Activated T-helper 9 cell treated with anti-CD3 and anti-CD28 coated beads, Interleukin-2, amount 50 U/mL, for 16 hours (primary cell): ENCODE data around the gene BACH2.
"Not testable (repeated sequence)": the region's sequence is repeated elsewhere in the genome, so short reads cannot be mapped to it uniquely, and the experiment has no call there.

Experiments used
- DNase-seq: peaks from one replicate; pipeline ENCODE4 v3.0.0-alpha.2; 2020; ENCODE audit warnings: low read depth

Gene BACH2

DNA sequence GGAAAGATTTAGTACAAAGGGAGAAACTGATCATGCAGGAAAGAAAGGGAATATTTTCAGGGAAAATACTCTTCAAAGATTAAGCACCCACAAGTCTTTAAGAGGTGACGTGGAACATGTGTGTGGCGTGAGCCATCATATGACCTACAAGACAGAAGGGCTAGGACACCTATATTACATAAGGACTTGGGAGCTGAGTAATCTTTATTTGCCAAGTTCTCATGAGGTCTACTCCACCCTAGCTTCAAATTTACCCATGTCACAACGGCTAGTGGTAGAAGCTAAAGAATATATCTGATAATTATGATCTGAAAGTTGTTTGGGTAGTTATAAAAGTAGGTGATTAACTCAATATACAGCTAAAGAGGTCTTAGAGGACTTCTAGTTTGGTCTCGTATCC is 234.6 kb downstream of the BACH2 start:
- no peak for DNase-seq

DNA sequence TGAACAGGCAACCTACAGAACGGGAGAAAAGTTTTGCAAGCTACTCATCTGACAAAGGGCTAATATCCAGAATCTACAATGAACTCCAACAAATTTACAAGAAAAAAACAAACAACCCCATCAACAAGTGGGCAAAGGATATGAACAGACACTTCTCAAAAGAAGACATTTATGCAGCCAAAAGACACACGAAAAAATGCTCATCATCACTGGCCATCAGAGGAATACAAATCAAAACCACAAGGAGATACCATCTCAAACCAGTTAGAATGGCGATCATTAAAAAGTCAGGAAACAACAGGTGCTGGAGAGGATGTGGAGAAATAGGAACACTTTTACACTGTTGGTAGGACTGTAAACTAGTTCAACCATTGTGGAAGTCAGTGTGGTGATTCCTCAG is 237.5 kb downstream of the BACH2 start:
- DNase-seq = not testable (repeated sequence)

DNA sequence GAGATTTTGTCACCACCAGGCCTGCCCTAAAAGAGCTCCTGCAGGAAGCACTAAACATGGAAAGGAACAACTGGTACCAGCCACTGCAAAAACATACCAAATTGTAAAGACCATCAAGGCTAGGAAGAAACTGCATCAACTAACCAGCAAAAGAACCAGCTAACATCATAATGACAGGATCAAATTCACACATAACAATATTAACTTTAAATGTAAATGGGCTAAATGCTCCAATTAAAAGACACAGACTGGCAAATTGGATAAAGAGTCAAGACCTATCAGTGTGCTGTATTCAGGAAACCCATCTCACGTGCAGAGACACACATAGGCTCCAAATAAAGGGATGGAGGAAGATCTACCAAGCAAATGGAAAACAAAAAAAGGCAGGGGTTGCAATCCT is 240.7 kb downstream of the BACH2 start:
- not testable (repeated sequence) for DNase-seq

DNA sequence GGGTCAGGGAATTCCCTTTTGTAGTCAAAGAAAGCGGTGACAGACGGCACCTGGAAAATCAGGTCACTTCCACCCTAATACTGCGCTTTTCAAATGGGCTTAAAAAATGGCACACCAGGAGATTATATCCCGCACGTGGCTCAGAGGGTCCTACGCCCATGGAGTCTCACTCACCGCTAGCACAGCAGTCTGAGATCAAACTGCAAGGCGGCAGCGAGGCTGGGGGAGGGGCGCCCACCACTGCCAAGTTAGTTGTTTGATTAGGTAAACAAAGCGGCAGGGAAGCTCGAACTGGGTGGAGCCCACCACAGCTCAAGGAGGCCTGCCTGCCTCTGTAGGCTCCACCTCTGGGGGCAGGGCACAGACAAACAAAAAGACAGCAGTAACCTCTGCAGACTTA is 242.4 kb downstream of the BACH2 start:
- not testable (repeated sequence) for DNase-seq

DNA sequence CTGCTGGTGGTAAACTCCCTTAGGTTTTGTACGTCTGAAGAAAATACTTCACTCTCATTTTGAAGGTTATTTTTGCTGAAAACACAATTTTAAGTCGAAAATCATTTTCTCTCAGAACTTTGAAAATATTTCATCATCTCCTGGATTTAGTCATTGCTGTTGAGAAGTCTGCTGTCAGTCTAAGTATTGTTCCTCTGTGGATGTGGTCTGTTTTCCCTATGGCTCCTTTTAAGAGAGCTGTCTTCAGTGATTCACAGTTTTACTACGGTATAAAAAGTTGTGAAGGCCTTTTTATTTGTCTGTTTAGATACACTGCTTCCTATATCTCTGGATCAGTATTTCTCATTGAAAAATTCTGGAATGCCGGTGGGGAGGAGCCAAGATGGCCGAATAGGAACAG is 243.0 kb downstream of the BACH2 start:
- no peak for DNase-seq

DNA sequence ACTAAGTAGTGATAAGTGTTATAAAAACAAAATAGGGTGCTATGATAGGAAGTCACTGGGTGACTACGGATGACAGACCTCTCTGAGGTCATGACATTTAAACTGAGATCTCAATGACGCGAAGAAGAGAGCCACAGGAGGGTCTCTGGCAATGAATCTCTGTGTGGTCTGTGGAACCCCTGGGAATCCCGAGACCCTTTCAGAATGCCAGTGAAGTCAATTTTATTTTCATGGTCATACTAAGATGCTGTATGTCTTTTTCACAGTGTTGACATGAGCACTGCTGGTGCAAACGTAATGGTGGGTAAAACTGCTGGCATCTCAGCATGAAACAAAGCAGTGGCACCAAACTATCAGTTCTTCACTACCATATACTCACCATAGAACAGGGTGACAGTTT is 247.3 kb downstream of the BACH2 start:
- no peak for DNase-seq

DNA sequence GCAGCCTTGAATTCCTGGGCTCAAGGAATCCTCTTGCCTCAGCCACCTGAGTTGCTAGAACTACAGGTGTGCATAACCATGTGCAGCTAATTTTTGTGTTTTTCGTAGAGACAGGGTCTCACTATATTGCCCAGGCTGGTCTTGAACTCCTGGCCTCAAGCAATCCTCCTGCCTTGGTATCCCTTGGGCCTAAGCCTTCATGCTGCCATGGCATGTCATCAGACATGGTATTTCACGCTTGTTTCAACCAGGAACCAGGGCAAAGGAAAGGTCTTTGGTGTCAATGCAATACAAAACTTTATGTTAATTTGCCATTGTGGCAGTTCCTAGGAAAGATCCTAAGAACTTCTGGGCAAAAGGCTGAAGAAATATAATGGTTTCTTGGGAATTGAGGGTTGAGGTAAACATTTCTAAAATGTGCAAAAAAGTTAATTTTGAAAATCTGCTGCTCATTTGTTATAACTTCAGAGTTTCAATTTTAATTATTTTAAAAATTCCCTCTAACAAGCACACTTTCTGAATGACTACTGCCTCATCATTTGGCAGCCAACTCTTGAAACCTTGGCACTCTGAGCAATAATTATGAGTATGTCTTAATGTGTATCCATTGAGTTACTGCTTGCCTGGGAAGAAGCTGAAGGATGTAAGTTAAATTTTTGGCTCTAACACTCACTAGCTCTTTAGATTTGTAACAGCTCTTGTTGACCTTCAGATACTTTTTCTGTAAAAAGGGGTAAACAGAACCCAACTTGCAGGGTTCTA is 248.3 kb downstream of the BACH2 start:
- DNase-seq = no peak

DNA sequence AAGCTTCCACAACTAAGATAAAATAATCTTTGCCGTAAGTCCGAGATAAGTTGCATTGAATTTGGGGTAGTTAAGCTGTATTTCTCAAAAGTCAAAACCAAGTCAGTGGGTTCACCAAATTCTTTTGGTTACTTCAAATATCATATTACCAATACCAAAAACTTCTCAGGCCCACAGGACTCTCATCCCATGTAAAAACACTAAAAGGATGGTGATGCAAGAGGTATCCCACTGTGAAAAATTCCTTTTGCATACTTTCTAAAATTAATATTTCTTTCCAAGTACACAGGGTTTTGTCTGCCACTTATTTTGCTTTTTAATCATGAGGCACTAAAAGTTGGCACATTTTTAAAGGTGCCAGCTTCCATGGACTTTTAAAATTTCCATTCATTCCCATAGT is 251.1 kb downstream of the BACH2 start:
- DNase-seq = no peak

DNA sequence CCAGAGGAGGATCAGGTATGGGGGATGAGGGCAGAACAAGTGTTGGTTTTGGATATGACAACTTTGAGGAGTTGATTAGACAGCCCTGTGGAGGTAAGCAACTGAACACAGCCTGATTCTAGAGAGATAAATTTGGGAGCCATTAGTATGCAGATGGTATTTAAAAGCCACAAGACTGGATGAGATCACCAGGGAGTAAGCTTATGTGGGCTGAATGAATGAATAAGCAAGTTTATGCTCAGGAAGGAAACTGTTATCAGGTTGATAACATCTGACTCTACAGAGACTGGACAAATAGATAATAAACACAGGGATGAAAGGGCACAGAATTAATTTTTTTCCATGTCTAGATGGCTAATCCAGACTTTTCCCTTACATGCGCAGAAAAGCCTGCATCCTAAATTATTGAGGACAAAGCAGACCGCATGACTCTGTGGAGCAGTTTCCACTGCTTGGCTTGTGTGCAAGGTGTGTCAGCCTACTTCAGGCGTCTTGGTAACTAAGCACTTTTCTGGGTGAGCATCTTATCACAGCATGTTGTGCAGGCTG is 251.7 kb downstream of the BACH2 start:
- DNase-seq = no peak

DNA sequence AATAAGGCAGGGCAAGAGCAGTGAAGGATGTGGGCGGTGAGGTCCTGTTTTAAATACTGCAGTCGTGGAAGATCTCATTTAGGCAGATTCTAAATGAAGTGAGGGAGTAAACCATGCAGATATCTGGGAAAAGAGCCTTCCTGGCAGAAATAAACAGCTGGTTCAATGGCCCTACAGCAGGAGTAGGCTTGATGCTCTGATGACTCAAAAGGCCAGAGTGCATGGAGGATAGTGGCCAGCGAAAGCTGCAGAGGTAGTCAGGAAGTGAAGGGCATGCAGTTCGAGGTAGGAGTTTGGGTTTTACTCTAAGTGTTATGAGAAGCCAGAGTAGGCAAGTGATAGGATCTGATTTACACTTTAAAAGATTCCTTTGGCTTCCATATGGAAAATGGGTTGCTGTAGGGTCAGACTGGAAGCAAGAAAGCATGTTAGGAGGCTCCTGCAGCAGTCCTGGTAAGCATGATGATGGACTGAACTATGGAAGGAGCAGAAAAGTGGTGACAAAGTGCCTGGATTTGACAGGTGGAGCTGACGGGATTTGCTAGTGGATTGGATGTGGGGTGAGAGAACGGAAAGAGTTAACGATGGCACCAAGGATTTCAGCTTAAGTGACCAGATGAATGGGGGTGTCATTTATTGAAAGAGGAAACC is 252.3 kb downstream of the BACH2 start:
- no peak for DNase-seq

DNA sequence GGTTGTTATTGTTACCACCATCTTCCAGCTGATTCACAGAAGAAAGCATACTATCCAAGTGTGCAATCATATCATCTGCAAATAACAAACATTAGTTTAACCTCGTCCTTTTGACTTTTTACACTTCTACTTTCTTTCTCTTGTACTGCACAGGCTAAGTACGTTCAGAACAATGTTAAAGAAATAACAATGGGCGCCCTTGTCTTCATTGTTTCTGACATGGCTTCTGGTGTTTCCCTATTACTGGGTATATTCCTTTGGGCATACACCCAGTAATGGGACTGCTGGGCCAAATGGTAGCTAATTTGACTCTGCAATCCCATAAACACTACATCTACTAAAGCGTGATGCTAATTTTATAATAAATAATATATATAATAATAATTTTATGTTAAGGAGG is 255.7 kb downstream of the BACH2 start:
- no peak for DNase-seq

DNA sequence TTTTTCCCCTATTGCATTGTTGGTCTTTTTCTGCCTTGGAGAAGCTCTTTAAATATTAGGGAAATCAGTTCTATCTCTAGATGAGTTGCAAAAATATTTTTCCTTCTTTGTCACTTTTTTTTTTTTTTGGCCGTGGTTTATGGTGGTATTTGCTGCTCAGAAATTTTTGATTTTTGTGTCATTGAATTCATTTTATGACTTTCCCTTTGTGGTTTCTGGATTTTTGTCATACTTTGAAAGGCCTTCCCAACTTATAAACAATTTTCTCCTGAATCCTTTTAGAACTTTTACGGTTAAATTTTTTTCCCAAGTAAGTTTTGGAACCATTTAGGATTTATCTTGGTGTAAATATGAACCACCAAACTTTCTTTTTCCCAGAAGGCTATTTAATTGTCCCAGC is 256.7 kb downstream of the BACH2 start:
- DNase-seq = no peak

DNA sequence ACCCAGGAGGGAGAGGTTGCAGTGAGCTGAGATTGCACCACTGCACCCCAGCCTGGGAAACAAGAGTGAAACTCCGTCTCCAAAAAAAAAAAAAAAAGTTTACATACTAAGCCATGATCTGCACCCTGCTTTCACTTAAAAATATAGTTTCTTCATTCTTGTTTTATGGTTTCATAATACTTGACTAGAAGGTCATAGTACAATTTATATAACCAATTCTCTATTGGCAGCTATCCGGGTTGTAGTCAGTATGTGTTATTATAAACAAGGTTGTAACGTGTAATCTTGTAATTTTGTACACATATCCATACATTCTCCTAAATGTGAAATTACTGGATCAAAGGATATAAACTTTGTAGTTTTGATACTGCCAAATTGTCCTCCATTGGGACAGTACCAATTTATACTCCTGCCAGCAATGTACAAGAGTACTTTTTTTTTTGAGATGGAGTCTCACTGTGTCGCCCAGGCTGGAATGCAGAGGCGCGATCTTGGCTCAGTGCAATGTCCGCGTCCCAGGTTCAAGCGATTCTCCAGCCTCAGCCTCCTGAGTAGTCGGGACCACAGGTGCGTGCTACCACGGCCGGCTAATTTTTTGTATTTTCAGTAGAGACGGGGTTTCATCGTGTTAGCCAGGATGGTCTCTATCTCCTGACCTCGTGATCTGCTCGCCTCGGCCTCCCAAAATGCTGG is 257.5 kb downstream of the BACH2 start:
- no peak for DNase-seq

DNA sequence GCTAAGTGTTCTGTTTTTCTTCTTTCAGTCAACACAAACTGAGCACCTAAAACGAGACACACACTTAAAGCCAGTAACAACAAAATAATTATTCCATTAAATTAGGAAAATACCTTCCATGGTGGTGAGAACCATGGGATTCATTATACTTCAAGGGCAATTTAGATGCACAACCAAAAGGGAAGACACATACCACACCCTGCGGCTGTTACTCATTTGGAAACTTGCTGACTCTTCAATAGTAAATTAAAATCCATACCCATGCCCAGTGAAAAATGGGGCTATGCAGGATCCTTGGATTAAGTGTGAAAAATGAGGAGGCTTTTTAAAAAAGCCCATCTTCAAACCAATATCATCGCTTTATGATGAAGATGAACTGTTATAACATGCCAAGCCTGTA is 259.7 kb downstream of the BACH2 start:
- no peak for DNase-seq

DNA sequence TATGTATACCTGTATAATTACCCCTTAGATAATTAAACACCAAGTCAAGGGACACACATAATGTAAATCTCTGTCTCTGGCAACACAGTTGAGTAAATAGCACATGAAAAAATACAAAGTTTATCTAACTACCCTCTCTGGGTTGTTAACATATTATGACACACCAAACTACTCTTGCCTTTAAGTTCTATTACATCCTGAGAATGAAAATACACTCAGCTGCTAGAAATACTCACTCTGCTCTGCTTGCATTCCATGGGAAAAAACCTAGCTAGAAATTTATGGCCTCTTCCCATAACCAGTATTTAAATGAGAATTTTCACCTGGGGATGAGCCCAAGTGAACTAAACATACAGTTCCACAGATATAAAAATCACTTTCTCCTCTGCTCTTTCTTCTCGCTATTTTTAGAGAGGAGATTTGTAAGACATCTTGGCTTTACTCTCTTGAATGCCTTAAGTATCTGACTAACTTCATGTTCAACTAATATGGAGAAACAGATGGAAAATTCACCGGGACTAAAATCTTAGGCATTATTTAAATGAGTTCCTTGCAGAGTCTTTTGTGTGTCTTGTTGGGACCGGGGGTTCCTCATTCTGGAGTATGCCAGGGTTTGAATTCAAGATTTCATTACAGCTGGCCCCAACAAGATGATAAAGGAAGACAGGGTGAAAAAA is 261.5 kb downstream of the BACH2 start:
- DNase-seq = no peak

DNA sequence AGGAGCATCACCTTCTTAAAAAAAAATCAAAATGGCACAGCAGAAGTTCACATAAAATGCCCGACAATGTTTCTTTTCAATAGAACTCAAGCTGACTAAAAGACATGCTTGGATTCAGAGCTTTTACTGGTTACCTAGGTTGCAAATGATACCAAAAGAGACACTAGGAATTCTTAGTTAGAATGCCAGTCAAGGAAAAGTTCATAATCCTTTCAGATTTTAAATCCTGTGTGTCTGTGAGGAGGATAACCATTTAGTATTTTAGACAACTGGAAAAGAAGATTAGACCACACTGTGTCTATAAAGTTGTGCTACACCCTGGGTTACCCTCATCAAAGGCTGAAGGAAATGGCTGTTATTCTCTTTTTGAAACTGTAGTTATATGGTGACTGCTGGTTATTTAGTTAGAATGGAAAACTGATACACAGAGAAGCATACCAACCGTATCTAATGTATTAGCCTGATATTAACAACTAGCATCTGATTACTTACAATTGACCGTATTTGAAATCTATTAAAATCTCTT is 262.8 kb downstream of the BACH2 start:
- DNase-seq = no peak

DNA sequence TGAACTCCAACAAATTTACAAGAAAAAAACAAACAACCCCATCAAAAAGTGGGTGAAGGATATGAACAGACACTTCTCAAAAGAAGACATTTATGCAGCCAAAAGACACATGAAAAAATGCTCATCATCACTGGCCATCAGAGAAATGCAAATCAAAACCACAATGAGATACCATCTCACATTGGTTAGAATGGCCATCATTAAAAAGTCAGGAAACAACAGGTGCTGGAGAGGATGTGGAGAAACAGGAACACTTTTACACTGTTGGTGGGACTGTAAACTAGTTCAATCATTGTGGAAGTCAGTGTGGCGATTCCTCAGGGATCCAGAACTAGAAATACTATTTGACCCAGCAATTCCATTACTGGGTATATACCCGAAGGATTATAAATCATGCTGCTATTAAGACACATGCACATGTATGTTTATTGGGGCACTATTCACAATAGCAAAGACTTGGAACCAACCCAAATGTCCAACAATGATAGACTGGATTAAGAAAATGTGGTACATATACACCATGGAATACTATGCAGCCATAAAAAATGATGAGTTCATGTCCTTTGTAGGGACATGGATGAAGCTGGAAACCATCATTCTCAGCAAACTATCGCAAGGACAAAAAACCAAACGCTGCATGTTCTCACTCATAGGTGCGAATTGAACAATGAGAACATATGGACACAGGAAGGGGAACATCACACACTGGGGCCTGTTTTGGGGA is 264.0 kb downstream of the BACH2 start:
- not testable (repeated sequence) for DNase-seq

DNA sequence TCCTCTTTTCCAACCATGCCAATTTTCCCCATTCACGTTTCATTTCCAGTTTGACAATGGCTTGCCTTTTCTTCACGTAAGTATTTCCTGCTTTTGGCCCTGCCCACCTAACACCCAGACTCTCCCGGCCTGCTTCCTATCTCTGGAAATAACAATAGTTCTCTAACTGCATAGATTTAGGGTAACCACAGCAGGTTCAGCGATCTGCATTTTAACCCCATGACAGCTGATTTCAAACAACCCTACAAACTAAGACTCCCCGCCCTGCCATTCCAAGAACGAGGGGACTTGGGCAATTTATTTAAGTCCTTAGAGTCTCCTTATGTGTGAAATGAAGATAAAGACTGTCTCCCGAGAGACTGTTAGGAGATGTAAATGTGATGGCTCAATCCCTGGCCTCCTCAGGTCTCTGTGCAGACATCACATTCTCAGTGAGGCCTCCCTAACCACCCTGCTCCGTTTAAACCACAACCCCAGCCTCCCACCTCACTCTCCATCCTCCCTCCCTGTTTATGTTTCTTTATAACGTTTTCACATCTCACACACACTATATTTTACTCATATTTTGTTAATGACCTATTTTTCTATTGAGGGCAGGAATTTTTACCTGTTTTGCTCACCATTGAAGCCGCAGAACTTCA is 267.5 kb downstream of the BACH2 start:
- no peak for DNase-seq

DNA sequence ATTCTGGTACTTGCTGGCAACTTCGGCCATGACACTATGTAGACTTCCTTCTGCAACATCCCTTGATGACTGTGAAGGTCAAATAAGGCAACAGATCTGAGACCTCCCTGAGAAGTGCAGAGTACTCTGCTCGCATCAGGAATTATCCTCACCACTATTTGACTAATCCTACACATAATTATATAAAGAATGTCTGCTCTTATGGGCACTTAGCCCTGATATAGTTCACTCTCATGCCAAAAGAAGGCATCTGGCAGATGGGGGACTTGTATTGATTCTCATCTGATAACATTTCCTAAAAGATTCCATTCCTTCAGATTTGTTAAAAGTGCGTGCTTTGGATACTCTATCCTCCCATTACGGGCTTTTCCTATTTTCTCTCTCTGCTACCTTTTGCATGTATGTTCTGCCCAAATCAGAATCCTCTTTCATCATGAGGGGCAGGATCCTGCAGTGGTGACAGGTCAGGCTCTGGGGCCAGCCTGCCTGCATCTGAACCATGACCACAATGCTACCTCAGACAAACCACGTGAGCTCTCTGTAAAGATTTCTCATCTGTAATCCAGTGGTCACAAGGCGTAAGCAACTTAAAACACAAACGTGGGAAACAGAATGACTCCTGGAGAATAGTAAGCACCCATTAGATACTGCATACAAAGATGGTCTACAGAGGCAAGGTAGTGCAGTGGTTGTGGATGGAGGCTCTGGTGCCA is 268.4 kb downstream of the BACH2 start:
- DNase-seq = no peak

DNA sequence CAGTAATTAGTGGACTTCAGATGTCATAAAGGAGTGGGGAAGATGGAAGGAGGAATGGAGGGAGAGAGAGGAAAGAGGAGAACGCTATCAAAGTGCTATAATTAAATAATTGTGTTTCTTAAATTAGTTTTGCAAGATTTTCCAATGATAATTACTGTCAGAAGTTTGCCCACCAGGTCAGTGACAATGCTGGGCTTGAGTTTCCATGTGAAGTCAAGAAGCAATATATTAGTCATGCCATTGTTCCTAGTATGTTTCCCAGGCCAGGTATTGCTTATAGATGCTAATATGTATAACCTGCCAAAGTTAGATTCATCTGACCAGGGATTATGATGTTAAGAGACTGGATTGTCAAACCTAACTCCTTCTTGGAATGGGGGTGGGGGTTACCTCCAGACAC is 270.4 kb downstream of the BACH2 start:
- DNase-seq = no peak
